ENCODE data around the gene ARL6IP4.

ARL6IP4 gene

DNA sequence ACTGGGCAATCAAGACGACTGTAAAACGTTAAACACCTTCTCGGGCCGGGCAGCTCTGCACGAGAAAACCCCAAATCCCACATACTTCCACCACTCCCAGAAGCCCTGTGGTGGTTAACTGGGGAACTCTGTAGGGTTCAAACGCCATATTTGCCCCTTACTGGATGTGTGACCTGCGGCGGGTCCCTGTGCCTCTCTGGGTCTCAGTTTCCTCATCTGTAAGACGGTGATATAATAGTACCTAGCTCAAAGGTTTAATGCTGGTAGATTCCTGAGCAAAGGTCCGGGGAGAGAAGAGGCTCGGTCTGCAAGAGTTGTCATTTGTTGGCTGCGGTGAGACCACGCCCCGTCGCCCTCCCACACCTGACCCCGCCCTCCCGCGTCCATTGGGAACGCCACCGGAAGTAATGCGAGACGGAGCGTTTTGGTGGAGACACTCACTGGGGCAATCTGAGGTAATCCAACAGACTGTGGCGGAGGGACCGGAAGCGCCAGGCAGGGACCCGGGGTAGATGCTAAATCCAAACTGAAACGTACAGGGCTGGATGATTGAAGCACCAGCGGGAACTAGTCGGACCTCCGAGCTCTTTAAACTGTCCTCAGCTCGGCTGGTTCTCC, 6.1 kb upstream of the ARL6IP4 start (continued):
- TF ChIP-seq, protein P1, sequence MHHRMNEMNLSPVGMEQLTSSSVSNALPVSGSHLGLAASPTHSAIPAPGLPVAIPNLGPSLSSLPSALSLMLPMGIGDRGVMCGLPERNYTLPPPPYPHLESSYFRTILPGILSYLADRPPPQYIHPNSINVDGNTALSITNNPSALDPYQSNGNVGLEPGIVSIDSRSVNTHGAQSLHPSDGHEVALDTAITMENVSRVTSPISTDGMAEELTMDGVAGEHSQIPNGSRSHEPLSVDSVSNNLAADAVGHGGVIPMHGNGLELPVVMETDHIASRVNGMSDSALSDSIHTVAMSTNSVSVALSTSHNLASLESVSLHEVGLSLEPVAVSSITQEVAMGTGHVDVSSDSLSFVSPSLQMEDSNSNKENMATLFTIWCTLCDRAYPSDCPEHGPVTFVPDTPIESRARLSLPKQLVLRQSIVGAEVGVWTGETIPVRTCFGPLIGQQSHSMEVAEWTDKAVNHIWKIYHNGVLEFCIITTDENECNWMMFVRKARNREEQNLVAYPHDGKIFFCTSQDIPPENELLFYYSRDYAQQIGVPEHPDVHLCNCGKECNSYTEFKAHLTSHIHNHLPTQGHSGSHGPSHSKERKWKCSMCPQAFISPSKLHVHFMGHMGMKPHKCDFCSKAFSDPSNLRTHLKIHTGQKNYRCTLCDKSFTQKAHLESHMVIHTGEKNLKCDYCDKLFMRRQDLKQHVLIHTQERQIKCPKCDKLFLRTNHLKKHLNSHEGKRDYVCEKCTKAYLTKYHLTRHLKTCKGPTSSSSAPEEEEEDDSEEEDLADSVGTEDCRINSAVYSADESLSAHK (tag by site-specific recombination; IDR thresholded peaks at IDR 0.05): no peak
- peak; percentile 52 for TF ChIP-seq ZXDB (tag by site-specific recombination; IDR thresholded peaks at IDR 0.05)
- TF ChIP-seq ZNF792 (tag by site-specific recombination; IDR thresholded peaks at IDR 0.05): no peak
- TF ChIP-seq ZNF585B (tag by site-specific recombination; IDR thresholded peaks at IDR 0.05): no peak
- TF ChIP-seq ZNF404 (tag by site-specific recombination; IDR thresholded peaks at IDR 0.05): no peak
- no peak; the same call in 1 of the 2 replicates for TF ChIP-seq ZIC2 (tag by site-specific recombination; IDR thresholded peaks at IDR 0.05)
- TF ChIP-seq EGR2 (tag by site-specific recombination; IDR thresholded peaks at IDR 0.05; ENCODE audit: low read depth): peak; percentile 37; the same call in 1 of the 2 replicates
- 0 out of 2 replicates have a peak, but pooled peaks have one; percentile 17 for TF ChIP-seq ZSCAN23 (tag by site-specific recombination; IDR thresholded peaks at IDR 0.05)
- TF ChIP-seq ZNF596 (tag by site-specific recombination; IDR thresholded peaks at IDR 0.05): no peak
- no peak for TF ChIP-seq ZNF292 (tag by site-specific recombination; IDR thresholded peaks at IDR 0.05; ENCODE audit: borderline replicate concordance, low read depth)
- TF ChIP-seq, protein P2, sequence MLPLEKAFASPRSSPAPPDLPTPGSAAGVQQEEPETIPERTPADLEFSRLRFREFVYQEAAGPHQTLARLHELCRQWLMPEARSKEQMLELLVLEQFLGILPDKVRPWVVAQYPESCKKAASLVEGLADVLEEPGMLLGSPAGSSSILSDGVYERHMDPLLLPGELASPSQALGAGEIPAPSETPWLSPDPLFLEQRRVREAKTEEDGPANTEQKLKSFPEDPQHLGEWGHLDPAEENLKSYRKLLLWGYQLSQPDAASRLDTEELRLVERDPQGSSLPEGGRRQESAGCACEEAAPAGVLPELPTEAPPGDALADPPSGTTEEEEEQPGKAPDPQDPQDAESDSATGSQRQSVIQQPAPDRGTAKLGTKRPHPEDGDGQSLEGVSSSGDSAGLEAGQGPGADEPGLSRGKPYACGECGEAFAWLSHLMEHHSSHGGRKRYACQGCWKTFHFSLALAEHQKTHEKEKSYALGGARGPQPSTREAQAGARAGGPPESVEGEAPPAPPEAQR (tag by site-specific recombination; IDR thresholded peaks at IDR 0.05): no peak
- TF ChIP-seq ZNF114 (tag by site-specific recombination; IDR thresholded peaks at IDR 0.05): no peak
- no peak for TF ChIP-seq ZNF175 (tag by site-specific recombination; IDR thresholded peaks at IDR 0.05)
- no peak for TF ChIP-seq RBAK (tag by site-specific recombination; IDR thresholded peaks at IDR 0.05)
- no peak for TF ChIP-seq ZNF624 (tag by site-specific recombination; IDR thresholded peaks at IDR 0.05)
- no peak for TF ChIP-seq ZFP3 (tag by site-specific recombination; IDR thresholded peaks at IDR 0.05; ENCODE audit: low read depth)
- TF ChIP-seq, protein P3, sequence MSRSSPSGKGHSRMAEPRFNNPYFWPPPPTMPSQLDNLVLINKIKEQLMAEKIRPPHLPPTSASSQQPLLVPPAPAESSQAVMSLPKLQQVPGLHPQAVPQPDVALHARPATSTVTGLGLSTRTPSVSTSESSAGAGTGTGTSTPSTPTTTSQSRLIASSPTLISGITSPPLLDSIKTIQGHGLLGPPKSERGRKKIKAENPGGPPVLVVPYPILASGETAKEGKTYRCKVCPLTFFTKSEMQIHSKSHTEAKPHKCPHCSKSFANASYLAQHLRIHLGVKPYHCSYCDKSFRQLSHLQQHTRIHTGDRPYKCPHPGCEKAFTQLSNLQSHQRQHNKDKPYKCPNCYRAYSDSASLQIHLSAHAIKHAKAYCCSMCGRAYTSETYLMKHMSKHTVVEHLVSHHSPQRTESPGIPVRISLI (tag by site-specific recombination; IDR thresholded peaks at IDR 0.05): no peak
- peak; percentile 72 for TF ChIP-seq ZFHX2 (tag by site-specific recombination; conservative IDR thresholded peaks at IDR 0.05)
- TF ChIP-seq ZNF629 (tag by site-specific recombination; IDR thresholded peaks at IDR 0.05): no peak; the same call in 1 of the 2 replicates
- TF ChIP-seq KLF16 (tag by site-specific recombination; IDR thresholded peaks at IDR 0.05): peak; percentile 70
- TF ChIP-seq ZNF707 (tag by site-specific recombination; IDR thresholded peaks at IDR 0.05): no peak
- no peak for TF ChIP-seq ZEB2 (tag by site-specific recombination; IDR thresholded peaks at IDR 0.05)
- TF ChIP-seq, protein P4, sequence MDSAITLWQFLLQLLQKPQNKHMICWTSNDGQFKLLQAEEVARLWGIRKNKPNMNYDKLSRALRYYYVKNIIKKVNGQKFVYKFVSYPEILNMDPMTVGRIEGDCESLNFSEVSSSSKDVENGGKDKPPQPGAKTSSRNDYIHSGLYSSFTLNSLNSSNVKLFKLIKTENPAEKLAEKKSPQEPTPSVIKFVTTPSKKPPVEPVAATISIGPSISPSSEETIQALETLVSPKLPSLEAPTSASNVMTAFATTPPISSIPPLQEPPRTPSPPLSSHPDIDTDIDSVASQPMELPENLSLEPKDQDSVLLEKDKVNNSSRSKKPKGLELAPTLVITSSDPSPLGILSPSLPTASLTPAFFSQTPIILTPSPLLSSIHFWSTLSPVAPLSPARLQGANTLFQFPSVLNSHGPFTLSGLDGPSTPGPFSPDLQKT (IDR thresholded peaks at IDR 0.05; ENCODE audit: borderline replicate concordance, low read depth, low read length): no peak; the same call in 1 of the 2 replicates
- no peak for TF ChIP-seq HOXA7 (CRISPR knock-in tag; IDR thresholded peaks at IDR 0.05; ENCODE audit: borderline replicate concordance)
- TF ChIP-seq ZNF621 (tag by site-specific recombination; IDR thresholded peaks at IDR 0.05): no peak
- no peak for TF ChIP-seq ZNF274 (IDR thresholded peaks at IDR 0.05; ENCODE audit: low read length)
- no peak for TF ChIP-seq ZNF274 (tag by site-specific recombination; IDR thresholded peaks at IDR 0.05; ENCODE audit: borderline replicate concordance)
- no peak for TF ChIP-seq ZNF571 (tag by site-specific recombination; IDR thresholded peaks at IDR 0.05)
- no peak for TF ChIP-seq MEIS1 (CRISPR knock-in tag; IDR thresholded peaks at IDR 0.05; ENCODE audit: borderline replicate concordance)
- no peak for TF ChIP-seq ZNF214 (tag by site-specific recombination; IDR thresholded peaks at IDR 0.05; ENCODE audit: borderline replicate concordance)
- no peak for TF ChIP-seq MZF1 (tag by site-specific recombination; IDR thresholded peaks at IDR 0.05; ENCODE audit: borderline replicate concordance)
- TF ChIP-seq ZBTB17 (tag by site-specific recombination; IDR thresholded peaks at IDR 0.05): no peak
- TF ChIP-seq ZNF837 (tag by site-specific recombination; IDR thresholded peaks at IDR 0.05): no peak
- TF ChIP-seq ZNF530 (tag by site-specific recombination; IDR thresholded peaks at IDR 0.05; ENCODE audit: low read depth): no peak
- TF ChIP-seq SP3 (tag by site-specific recombination; IDR thresholded peaks at IDR 0.05): peak; percentile 92
- TF ChIP-seq ZNF843 (tag by site-specific recombination; IDR thresholded peaks at IDR 0.05): no peak
- no peak for TF ChIP-seq ZNF248 (tag by site-specific recombination; IDR thresholded peaks at IDR 0.05)
- TF ChIP-seq ZNF112 (tag by site-specific recombination; IDR thresholded peaks at IDR 0.05): no peak
